ENCODE results near the gene NUP85.
"Not testable (repeated sequence)": the region's sequence is repeated elsewhere in the genome, so short reads cannot be mapped to it uniquely, and the experiment has no call there.

NUP85 gene

GRCh38 chr17:75280189-75280588 is 74.7 kb downstream of the NUP85 start:
- H3K27ac Mint-ChIP-seq; H3K4me1 Mint-ChIP-seq (ENCODE audit: low read depth); H3K27me3 Mint-ChIP-seq (ENCODE audit: low read depth); H3K4me3 Mint-ChIP-seq; H3K9me3 Mint-ChIP-seq; H3K36me3 Mint-ChIP-seq (ENCODE audit: low read depth): not testable (repeated sequence)

GRCh38 chr17:75285123-75285522 is 79.6 kb downstream of the NUP85 start:
- H3K4me1 Mint-ChIP-seq (ENCODE audit: low read depth), result peaks cover 11% of the 10 kb centered on the region
- no peak overlapping the region for H3K4me3 Mint-ChIP-seq
- no peak overlapping the region for H3K27ac Mint-ChIP-seq
- peaks cover 16% of the 10 kb centered on the region for H3K36me3 Mint-ChIP-seq (ENCODE audit: low read depth)
- H3K27me3 Mint-ChIP-seq (ENCODE audit: low read depth), result no peaks in the 10 kb centered on the region
- H3K9me3 Mint-ChIP-seq, result no peaks in the 10 kb centered on the region

Data from T-helper 1 cell treated with Interleukin-12 subunit alpha and Interleukin-12 subunit beta and Interleukin-4 antibody, amounts not matched to agents 30 μg/mL and 1 μg/mL, for 36 hours (primary cell).